GM19372 (cell line): Measurements from ENCODE around the gene GP1BB.
"Not testable (repeated sequence)": the region's sequence is repeated elsewhere in the genome, so short reads cannot be mapped to it uniquely, and the experiment has no call there.

Experiments used
- ATAC-seq: cut with Tn5 transposase; IDR thresholded peaks from one replicate; pipeline ENCODE4 v1.9.1; 2021; ENCODE audit warnings: mild to moderate bottlenecking, low read depth, moderate library complexity; ENCODE audit not compliant: unreplicated experiment

The GP1BB gene

GRCh38 chr22:19724927-19725661, 1.8 kb downstream of the GP1BB start:
- no peak for ATAC-seq

DNA sequence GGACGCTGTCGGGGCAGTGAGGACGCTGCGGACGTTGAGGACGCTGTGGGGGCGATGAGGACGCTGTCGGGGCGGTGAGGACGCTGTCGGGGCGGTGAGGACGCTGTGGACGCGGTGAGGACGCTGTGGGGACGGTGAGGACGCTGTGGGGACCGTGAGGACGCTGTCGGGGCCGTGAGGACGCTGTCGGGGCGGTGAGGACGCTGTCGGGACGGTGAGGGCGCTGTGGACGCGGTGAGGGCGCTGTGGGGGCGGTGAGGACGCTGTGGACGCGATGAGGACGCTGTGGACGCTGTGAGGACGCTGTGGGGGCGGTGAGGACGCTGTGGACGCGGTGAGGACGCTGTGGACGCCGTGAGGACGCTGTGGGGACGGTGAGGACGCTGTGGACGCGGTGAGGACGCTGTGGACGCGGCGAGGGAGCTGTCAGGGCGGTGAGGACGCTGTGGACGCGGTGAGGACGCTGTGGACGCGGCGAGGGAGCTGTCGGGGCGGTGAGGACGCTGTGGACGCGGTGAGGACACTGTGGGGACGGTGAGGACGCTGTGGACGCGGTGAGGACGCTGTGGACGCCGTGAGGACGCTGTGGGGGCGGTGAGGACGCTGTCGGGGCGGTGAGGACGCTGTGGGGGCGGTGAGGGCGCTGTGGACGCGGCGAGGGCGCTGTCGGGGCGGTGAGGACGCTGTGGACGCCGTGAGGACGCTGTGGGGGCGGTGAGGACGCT, 2.9 kb downstream of the GP1BB start:
- not testable (repeated sequence) for ATAC-seq

DNA sequence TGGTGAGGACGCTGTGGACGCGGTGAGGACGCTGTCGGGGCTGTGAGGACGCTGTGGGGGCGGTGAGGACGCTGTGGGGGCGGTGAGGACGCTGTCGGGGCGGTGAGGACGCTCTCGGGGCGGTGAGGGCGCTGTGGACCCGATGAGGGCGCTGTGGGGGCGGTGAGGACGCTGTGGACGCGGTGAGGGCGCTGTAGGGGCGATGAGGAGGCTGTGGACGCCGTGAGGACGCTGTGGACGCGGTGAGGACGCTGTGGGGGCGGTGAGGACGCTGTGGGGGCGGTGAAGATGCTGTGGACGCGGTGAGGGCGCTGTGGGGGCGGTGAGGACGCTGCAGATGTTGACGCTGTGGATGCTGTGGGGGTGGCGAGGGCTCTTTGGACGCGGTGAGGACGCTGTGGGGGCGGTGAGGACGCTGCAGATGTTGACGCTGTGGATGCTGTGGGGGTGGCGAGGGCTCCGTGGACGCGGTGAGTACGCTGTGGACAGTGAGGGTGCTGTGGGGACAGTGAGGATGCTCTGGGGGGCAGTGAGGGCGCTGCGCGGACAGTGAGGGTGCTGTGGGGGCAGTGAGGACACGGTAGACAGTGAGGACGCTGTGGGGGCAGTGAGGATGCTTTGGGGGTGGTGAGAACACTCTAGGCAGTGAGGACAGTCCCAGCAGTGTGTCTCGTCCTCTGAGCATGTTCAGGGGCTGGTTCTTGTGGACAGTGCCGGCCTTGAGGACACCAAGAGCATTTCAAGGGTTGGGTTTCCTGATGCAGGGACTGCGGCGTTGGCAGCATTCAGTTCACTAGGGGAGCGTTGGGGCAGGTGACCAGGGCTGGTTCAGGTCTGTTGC, 4.2 kb downstream of the GP1BB start:
- ATAC-seq = no peak

DNA sequence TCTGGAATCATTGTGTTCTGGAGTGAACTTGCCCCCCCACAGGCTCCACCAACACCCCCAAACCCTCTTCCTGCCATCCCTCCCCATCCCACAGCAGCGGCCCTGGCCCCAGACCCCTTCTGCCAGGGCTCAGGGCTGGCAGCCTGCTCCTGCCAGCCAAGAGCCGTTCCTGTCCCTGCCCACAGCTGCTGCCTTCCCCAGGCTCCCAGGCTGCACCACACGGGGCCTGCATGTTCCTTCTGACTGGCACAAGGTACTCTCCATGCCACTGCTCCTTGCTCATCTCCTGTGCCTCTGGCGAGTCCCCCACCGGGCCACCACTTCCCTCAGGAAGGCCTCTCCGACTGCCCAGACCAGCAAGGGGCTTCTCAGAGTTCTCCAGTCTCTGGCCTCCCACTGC, 4.9 kb downstream of the GP1BB start:
- no peak for ATAC-seq

- ATAC-seq = no peak
These were observed 5.5 kb downstream of the GP1BB start for GRCh38 chr22:19728836-19729235.

DNA sequence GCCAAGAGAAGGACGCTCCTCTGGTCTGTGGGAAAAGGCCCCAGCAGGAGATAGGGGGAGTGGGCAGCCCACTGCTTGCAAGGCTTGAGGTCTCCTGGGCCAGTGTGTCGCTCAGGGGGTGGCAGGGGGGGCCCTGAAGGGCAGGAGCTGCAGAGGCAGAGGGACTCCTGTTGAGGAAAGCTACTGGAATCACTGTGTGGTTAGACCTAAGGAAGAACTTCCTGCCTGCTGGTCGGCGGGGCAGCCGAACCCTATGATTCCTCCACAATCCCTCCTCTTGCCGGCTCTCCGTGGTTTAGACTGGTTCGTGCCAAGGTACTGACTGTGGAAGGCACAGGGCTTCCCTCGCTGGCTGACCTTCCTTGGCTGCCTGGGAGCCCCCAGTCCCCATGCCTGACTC, 6.2 kb downstream of the GP1BB start:
- ATAC-seq = no peak

DNA sequence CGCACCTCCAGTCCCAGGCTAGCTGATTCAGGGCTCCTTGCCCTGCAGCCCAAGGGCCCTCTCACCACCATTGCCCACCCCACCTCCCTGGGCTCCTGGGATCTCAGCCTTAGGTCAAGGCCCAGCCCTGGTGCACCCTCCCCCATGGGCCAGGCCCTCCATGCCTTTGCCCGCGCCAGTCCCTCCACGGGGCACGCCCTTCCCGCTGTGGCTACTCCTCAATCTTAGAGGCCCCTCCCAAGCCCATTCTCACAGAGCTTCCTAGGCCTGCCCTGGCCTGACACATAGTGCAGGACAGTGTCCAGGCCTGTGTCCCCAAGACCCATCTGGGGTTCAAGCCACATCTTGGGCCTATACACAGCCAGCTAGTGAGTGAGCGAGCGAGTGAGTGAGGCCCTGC, 6.9 kb downstream of the GP1BB start:
- no peak for ATAC-seq

GRCh38 chr22:19730655-19731360, 7.5 kb downstream of the GP1BB start:
- no peak for ATAC-seq

GRCh38 chr22:19731361-19732135, 8.2 kb downstream of the GP1BB start:
- no peak for ATAC-seq

GRCh38 chr22:19732403-19733113, 9.2 kb downstream of the GP1BB start:
- ATAC-seq = no peak

GRCh38 chr22:19733755-19734154, 10.4 kb downstream of the GP1BB start:
- ATAC-seq = no peak

DNA sequence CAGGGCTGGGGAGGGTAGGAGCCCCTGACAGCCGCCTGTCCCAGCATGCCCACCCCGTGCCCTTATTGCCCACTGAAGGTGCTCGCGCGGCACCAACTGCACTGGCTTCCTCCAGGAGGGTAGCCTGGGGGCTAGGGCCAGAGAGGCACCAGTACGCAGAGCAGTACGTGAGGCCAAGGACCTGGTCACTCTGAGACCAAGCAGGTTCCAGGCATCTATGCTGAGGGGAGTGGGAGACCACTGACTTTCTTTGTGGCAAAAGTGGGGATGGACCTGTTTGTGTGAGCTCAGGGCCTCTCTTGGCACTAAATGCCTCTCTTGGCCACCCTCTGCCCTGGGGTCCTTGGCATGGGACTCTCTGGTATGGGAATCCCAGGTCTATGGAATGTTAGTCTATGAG, 10.8 kb downstream of the GP1BB start:
- no peak for ATAC-seq

DNA sequence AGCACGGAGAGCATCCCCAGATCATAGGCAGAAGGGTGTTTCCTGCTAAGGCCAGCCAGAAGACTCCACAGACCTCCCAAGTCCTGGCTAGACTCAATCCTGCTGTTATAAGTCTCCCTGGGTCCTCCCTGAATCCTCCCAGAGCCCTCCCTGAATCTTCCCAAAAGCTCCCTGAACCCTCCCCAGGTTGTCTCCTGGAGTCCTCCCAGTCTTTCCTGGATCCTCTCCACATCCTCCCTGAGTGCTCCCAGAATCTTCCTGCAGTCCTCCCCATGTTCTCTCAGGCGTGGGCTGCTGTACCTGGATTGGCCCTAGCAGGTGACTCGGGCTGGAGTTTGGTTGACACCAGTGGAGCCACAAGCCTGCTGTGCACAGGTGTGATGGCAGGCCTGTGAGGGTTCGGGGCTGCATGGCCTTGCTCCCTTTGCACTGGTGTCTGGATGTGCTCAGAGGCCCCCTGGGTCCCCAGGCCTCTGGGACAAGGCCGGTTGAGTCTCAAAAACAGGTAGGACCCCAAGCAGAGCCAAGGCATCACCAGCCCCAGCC, 11.6 kb downstream of the GP1BB start:
- ATAC-seq = no peak

DNA sequence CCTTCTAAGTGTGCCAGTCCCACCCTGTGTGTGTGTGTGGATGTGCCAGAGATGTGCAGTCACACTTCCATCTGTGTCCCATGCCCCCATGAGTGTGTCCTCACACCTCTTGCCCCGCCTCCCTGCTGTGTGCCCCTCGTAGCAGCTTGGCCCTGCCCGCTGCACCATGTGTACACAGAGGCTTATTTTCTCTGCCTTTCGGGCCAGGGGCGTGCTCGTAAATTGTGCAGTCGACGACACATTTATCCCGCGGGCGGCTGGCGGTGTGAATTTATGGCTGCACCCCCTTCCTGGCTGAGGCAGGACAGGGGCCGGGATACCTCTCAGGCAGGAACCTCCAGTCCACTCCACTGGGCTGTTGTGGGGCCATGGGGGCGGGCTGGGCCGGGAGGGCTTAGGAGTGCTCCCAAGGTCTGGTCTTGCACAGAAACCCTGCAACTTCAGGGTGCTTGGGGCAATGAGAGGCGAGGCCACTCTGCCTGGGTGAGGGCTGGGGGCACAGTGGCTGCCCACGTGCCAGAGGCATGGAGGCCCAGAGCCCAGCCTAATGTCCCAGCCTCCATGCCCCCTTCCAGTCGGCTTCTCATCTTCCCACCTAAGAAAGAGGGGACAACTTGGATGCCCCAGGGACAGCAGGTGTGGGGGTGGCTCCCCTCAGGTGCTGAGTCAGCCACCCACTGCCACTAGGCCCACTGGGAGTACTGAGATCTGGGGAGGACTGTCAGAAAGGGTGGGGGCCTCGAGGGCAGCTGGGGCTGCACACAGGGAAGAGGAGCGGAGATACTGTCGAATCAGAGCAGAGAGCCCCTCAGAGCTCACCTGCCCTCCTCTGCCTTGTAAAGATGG, 12.5 kb downstream of the GP1BB start:
- ATAC-seq = no peak

DNA sequence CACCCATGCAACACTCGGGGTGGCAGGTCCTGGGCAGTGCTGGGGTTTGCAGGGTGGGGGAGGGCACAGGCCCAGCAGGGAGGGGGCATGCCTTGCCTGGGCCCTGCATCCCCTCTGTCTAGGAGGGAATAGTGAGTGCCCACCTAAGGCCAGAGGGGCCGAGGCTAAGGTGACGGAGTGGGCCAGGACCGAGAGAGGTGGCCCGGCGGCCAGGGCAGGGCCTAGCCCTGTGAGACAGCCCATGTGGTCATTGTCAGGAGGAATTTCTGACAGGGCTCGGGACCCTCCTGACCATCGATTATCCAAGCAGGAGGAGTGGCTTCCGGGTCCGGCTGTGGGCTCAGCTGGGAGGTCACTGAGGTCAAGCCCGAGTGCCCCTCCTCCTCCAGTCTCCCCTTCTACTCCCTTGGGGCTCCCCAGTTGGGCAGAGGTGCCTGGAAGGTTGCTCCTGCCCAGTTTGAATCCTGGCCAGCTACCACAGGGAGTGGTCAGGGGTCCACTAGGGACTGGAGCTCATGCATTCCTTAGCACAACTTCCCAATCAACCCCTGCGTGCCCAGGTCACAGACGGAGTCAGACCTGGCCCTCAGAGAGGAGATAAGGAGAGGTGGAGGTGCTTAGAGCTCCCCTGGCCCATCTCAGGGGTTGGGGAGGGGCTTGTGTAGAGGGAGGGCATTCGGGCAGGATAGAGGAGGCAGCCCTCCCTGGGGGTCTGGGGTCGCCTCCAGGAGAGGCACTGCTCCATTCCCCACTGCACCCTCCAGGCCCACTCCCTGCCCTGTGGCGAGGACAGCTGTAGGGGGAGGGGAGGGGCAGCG, 14.7 kb downstream of the GP1BB start:
- ATAC-seq = no peak

- no peak for ATAC-seq
These were observed 15.5 kb downstream of the GP1BB start for GRCh38 chr22:19738664-19739447.
